ENCODE results near the gene TNN.
"Not testable (repeated sequence)": the region's sequence is repeated elsewhere in the genome, so short reads cannot be mapped to it uniquely, and the experiment has no call there.

Gene TNN

DNA sequence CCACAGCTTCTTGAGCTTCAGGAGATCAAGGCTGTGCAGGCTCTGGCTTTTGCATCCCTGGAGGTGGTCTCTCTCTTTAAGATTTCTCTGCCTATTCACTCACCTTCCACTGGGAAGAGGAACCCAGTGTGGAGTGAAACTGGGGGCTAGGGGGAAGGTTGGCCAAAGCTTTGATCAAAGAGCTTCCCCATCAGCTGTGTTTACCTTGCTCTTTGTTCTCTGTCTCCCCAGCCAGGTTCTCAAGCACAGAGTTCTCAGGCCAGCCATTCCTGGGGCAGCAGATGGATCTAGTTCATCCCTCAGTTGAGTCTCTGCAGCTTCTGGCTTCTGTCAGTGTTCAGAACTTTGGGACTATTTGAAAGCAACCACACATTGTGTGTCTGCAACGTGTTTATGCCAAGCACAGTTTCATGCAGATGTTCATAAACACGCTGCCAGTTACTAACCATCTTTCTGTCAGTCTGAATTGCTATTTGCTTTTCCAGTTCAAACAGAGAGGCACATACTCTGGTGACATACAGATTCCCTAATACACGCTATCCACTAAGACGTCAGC lies 27.2 kb upstream of the TNN start:
- Histone ChIP-seq H3K27me3 (ENCODE audit: control insufficient read depth, insufficient read depth, low read length) (no peaks in the 10 kb centered on the region), H3K4me3 (ENCODE audit: low read length) (no peak overlapping the region), H3K36me3 (ENCODE audit: control insufficient read depth, low read depth, low read length) (no peaks in the 10 kb centered on the region), H3K9ac (ENCODE audit: low read length) (no peak overlapping the region), H3K27ac (ENCODE audit: low read length) (no peak overlapping the region), H3K9me3 (ENCODE audit: control insufficient read depth, low read depth, low read length) (no peaks in the 10 kb centered on the region), H3K4me1 (ENCODE audit: control insufficient read depth, low read depth, low read length) (peaks cover 22% of the 10 kb centered on the region)

DNA sequence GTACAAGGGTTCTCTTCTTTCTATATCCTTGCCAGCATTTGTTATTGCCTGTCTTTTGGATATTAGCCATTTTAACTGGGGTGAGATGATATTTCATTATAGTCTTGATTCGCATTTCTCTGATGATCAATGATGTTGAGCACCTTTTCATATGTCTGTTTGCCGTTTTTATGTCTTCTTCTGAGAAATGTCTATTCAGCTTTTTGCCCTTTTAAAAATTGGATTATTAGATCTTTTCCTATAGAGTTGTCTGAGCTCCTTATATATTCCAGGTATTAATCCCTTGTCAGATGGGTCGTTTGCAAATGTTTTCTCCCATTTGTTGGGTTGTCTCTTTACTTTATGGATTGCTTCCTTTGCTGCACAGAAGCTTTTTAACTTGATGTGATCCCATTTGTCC lies 25.0 kb upstream of the TNN start:
- Histone ChIP-seq H3K9me3 (ENCODE audit: control insufficient read depth, low read depth, low read length) (no peaks in the 10 kb centered on the region), H3K4me3 (ENCODE audit: low read length) (no peak overlapping the region), H3K36me3 (ENCODE audit: control insufficient read depth, low read depth, low read length) (no peaks in the 10 kb centered on the region), H3K9ac (ENCODE audit: low read length) (no peak overlapping the region), H3K27ac (ENCODE audit: low read length) (no peak overlapping the region), H3K27me3 (ENCODE audit: control insufficient read depth, insufficient read depth, low read length) (no peaks in the 10 kb centered on the region), H3K4me1 (ENCODE audit: control insufficient read depth, low read depth, low read length) (peaks cover 5% of the 10 kb centered on the region)

DNA sequence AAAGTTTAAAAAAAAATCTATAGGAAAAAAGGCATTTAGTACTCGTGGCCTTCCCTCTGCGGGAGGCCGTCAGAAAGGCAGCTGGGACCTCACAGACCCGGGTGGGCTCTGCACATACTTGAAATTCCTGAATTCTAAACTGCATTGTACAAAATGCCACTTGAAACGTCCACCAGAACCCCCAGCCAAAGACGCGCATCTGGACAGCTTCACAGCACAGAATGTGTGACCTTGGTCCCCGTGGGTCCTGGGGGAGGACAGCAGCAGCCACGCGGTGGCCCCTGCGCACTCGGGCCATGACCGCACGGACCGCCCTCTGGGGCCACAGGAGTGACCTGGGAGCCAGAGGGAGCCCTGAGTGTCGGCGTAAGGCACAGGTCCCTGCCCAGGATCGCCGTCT lies 23.8 kb upstream of the TNN start:
- Histone ChIP-seq H3K27me3 (ENCODE audit: control insufficient read depth, insufficient read depth, low read length) (no peaks in the 10 kb centered on the region), H3K27ac (ENCODE audit: low read length) (no peak overlapping the region), H3K9ac (ENCODE audit: low read length) (no peak overlapping the region)

DNA sequence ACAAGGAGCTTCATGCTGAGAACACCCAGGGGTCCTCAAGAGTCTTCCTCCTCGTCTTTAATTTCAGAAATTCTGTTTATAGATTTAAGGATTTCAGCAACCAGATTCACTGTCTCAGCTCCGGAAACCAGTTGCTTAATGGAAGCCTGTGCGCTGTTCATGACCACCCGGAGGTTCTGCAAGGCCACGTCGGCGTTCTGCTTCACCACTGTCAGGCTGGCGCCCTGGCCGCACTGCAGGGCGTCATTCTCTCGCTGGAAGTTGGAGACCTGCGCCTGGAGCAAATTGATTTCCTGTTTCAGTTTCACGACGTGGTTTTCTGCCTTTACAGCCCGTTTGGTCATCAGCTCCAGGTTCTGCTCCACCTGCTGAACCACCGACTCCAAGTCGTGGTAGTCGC lies 23.0 kb upstream of the TNN start:
- H3K27me3 ChIP-seq (ENCODE audit: control insufficient read depth, insufficient read depth, low read length); H3K36me3 ChIP-seq (ENCODE audit: control insufficient read depth, low read depth, low read length); H3K27ac ChIP-seq (ENCODE audit: low read length); H3K9me3 ChIP-seq (ENCODE audit: control insufficient read depth, low read depth, low read length); H3K4me3 ChIP-seq (ENCODE audit: low read length); H3K4me1 ChIP-seq (ENCODE audit: control insufficient read depth, low read depth, low read length); H3K9ac ChIP-seq (ENCODE audit: low read length): not testable (repeated sequence)

More for the DNA sequence above, 23.8 kb upstream of the TNN start:
- Histone ChIP-seq H3K4me3 (ENCODE audit: low read length) (no peak overlapping the region), H3K9me3 (ENCODE audit: control insufficient read depth, low read depth, low read length) (no peaks in the 10 kb centered on the region), H3K36me3 (ENCODE audit: control insufficient read depth, low read depth, low read length) (no peaks in the 10 kb centered on the region), H3K4me1 (ENCODE audit: control insufficient read depth, low read depth, low read length) (peaks cover 5% of the 10 kb centered on the region)

- Histone ChIP-seq H3K36me3 (ENCODE audit: control insufficient read depth, low read depth, low read length) (no peaks in the 10 kb centered on the region), H3K4me3 (ENCODE audit: low read length) (no peak overlapping the region), H3K9ac (ENCODE audit: low read length) (no peak overlapping the region), H3K9me3 (ENCODE audit: control insufficient read depth, low read depth, low read length) (no peaks in the 10 kb centered on the region), H3K27ac (ENCODE audit: low read length) (no peak overlapping the region), H3K4me1 (ENCODE audit: control insufficient read depth, low read depth, low read length) (peaks cover 5% of the 10 kb centered on the region), H3K27me3 (ENCODE audit: control insufficient read depth, insufficient read depth, low read length) (no peaks in the 10 kb centered on the region)
Observed at GRCh38 chr1:175045097-175045496, 22.5 kb upstream of the TNN start.

DNA sequence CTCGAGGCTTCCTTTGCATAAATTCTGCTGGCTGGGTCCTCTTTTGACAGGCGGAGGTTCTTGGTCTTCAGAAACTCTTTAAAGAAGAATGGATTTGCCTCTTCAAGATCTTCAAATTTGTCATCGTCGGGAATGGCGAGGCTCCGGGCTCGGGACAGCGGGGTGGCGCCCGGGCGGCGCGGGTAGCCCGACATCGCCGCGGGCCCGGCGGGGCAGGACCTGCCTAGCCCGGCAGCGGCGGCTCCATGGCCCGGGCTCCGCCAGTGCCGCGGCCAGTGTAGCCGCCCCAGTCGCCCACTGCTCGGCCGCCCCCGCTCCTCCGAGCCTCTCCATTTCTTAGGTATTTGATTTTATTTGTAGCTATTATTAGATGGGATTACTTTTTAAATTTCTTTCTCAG lies 22.1 kb upstream of the TNN start:
- Histone ChIP-seq H3K36me3 (ENCODE audit: control insufficient read depth, low read depth, low read length) (no peaks in the 10 kb centered on the region), H3K4me1 (ENCODE audit: control insufficient read depth, low read depth, low read length) (peaks cover 5% of the 10 kb centered on the region), H3K4me3 (ENCODE audit: low read length) (no peak overlapping the region), H3K27ac (ENCODE audit: low read length) (no peak overlapping the region), H3K27me3 (ENCODE audit: control insufficient read depth, insufficient read depth, low read length) (no peaks in the 10 kb centered on the region), H3K9me3 (ENCODE audit: control insufficient read depth, low read depth, low read length) (no peaks in the 10 kb centered on the region), H3K9ac (ENCODE audit: low read length) (no peak overlapping the region)

DNA sequence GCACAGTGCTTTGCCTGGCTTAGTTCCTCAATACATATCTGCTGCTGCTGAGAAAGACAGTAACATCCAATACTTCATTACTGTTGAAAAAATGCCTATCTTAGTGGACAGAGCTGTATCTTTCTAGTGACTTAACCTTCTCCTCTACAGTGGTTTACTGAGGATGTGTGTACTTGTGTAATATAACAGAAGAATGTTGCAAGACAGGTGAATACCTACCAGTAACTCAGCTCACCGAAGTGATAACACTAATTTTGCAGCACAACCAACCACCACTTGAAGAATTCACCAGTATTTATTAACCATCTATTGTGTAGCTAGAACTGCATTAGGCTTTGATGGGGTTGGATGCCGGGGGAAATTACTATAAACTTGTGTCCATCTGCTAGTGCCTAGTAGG lies 16.6 kb upstream of the TNN start:
- no peaks in the 10 kb centered on the region for H3K4me1 ChIP-seq (ENCODE audit: control insufficient read depth, low read depth, low read length)
- no peak overlapping the region for H3K4me3 ChIP-seq (ENCODE audit: low read length)
- no peak overlapping the region for H3K9ac ChIP-seq (ENCODE audit: low read length)
- H3K36me3 ChIP-seq (ENCODE audit: control insufficient read depth, low read depth, low read length): no peaks in the 10 kb centered on the region
- H3K9me3 ChIP-seq (ENCODE audit: control insufficient read depth, low read depth, low read length): no peaks in the 10 kb centered on the region
- H3K27ac ChIP-seq (ENCODE audit: low read length): no peak overlapping the region
- no peaks in the 10 kb centered on the region for H3K27me3 ChIP-seq (ENCODE audit: control insufficient read depth, insufficient read depth, low read length)

- no peaks in the 10 kb centered on the region for H3K9me3 ChIP-seq (ENCODE audit: control insufficient read depth, low read depth, low read length)
- H3K27ac ChIP-seq (ENCODE audit: low read length): no peak overlapping the region
- H3K36me3 ChIP-seq (ENCODE audit: control insufficient read depth, low read depth, low read length): no peaks in the 10 kb centered on the region
- no peak overlapping the region for H3K4me3 ChIP-seq (ENCODE audit: low read length)
- H3K27me3 ChIP-seq (ENCODE audit: control insufficient read depth, insufficient read depth, low read length): no peaks in the 10 kb centered on the region
- no peak overlapping the region for H3K9ac ChIP-seq (ENCODE audit: low read length)
- no peaks in the 10 kb centered on the region for H3K4me1 ChIP-seq (ENCODE audit: control insufficient read depth, low read depth, low read length)
Observed at GRCh38 chr1:175054736-175055135, 12.9 kb upstream of the TNN start.

- Histone ChIP-seq H3K4me1 (ENCODE audit: control insufficient read depth, low read depth, low read length) (no peaks in the 10 kb centered on the region), H3K27me3 (ENCODE audit: control insufficient read depth, insufficient read depth, low read length) (no peaks in the 10 kb centered on the region), H3K4me3 (ENCODE audit: low read length) (no peak overlapping the region), H3K27ac (ENCODE audit: low read length) (no peak overlapping the region), H3K36me3 (ENCODE audit: control insufficient read depth, low read depth, low read length) (no peaks in the 10 kb centered on the region), H3K9me3 (ENCODE audit: control insufficient read depth, low read depth, low read length) (no peaks in the 10 kb centered on the region), H3K9ac (ENCODE audit: low read length) (no peak overlapping the region)
Observed at GRCh38 chr1:175062339-175062738, 5.3 kb upstream of the TNN start.

GRCh38 chr1:175062858-175063257 lies 4.8 kb upstream of the TNN start:
- H3K9ac ChIP-seq (ENCODE audit: low read length): no peak overlapping the region
- H3K4me3 ChIP-seq (ENCODE audit: low read length): no peak overlapping the region
- no peaks in the 10 kb centered on the region for H3K4me1 ChIP-seq (ENCODE audit: control insufficient read depth, low read depth, low read length)
- H3K27me3 ChIP-seq (ENCODE audit: control insufficient read depth, insufficient read depth, low read length): no peaks in the 10 kb centered on the region
- no peaks in the 10 kb centered on the region for H3K36me3 ChIP-seq (ENCODE audit: control insufficient read depth, low read depth, low read length)
- no peak overlapping the region for H3K27ac ChIP-seq (ENCODE audit: low read length)
- H3K9me3 ChIP-seq (ENCODE audit: control insufficient read depth, low read depth, low read length): no peaks in the 10 kb centered on the region

DNA sequence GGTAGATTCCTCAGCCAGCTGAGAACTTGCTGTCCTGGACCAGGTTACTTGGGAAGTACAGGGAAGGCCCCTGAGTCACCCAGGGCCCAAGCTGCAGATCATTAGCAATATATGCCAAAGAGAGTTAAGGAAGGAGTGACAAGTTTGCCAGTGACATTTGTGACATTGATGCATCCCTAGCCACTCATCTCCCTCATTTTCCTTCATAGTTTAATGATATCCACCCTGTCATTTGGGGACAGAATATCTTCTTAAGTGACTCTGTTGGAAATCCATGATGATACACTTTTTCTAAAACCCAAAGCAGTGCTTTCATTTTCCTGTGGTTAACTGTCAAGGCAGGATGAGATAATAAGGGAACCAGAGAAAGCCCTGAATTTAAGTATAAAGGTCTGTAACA lies 3.2 kb downstream of the TNN start:
- H3K27ac ChIP-seq (ENCODE audit: low read length): no peak overlapping the region
- H3K36me3 ChIP-seq (ENCODE audit: control insufficient read depth, low read depth, low read length): no peaks in the 10 kb centered on the region
- no peak overlapping the region for H3K4me3 ChIP-seq (ENCODE audit: low read length)
- H3K9me3 ChIP-seq (ENCODE audit: control insufficient read depth, low read depth, low read length): no peaks in the 10 kb centered on the region
- H3K4me1 ChIP-seq (ENCODE audit: control insufficient read depth, low read depth, low read length): peaks cover 24% of the 10 kb centered on the region
- H3K9ac ChIP-seq (ENCODE audit: low read length): no peak overlapping the region
- H3K27me3 ChIP-seq (ENCODE audit: control insufficient read depth, insufficient read depth, low read length): no peaks in the 10 kb centered on the region

- Histone ChIP-seq H3K9ac (ENCODE audit: low read length) (no peak overlapping the region), H3K9me3 (ENCODE audit: control insufficient read depth, low read depth, low read length) (no peaks in the 10 kb centered on the region), H3K4me3 (ENCODE audit: low read length) (no peak overlapping the region), H3K27me3 (ENCODE audit: control insufficient read depth, insufficient read depth, low read length) (no peaks in the 10 kb centered on the region), H3K36me3 (ENCODE audit: control insufficient read depth, low read depth, low read length) (no peaks in the 10 kb centered on the region), H3K4me1 (ENCODE audit: control insufficient read depth, low read depth, low read length) (peaks cover 24% of the 10 kb centered on the region), H3K27ac (ENCODE audit: low read length) (no peak overlapping the region)
Observed at GRCh38 chr1:175071276-175071943, 3.8 kb downstream of the TNN start.
